Immature natural killer cell (primary cell): ENCODE data around the gene GGCX. TPM values are rescaled to one million over a fixed set of nuclear protein-coding genes. Genes with fewer than 3 reads are reported as not detected.
"Not testable (repeated sequence)": the region's sequence is repeated elsewhere in the genome, so short reads cannot be mapped to it uniquely, and the experiment has no call there.

Experiments
- DNase-seq, 3 donors: peaks; one replicate each; pipeline ENCODE4 v3.0.0; 2022; ENCODE audit warnings: mixed read lengths in 1 of 3
- H3K27ac Mint-ChIP-seq, 6 donors: one replicate each; pipeline ENCODE4 v1.8.0; 2020; ENCODE audit warnings: mixed read lengths in 6 of 6, mild to moderate bottlenecking in 5 of 6, inconsistent platforms in 4 of 6, moderate library complexity in 3 of 6
- H3K27me3 Mint-ChIP-seq, 3 donors: one replicate each; pipeline ENCODE4 v1.8.0; 2020 to 2021; ENCODE audit warnings: low read depth in 3 of 3, mild to moderate bottlenecking in 3 of 3, mixed read lengths in 3 of 3, moderate library complexity in 3 of 3, inconsistent platforms in 1 of 3
- H3K36me3 Mint-ChIP-seq, 3 donors: one replicate each; pipeline ENCODE4 v1.8.0; 2020; ENCODE audit warnings: mixed read lengths in 3 of 3, inconsistent platforms in 2 of 3, mild to moderate bottlenecking in 2 of 3
- H3K4me1 Mint-ChIP-seq, 2 donors: one replicate each; pipeline ENCODE4 v1.8.0; 2020; ENCODE audit warnings: inconsistent platforms in 2 of 2, mild to moderate bottlenecking in 2 of 2, mixed read lengths in 2 of 2, moderate library complexity in 1 of 2
- H3K4me3 Mint-ChIP-seq, 5 donors: one replicate each; pipeline ENCODE4 v1.8.0; 2020; ENCODE audit warnings: mild to moderate bottlenecking in 5 of 5, mixed read lengths in 5 of 5, inconsistent platforms in 3 of 5, moderate library complexity in 3 of 5
- H3K9me3 Mint-ChIP-seq, 6 donors: one replicate each; pipeline ENCODE4 v1.8.0; 2020; ENCODE audit warnings: mild to moderate bottlenecking in 6 of 6, mixed read lengths in 6 of 6, inconsistent platforms in 4 of 6, moderate library complexity in 3 of 6
- polyA plus RNA-seq, 3 donors: library from polyadenylated mRNA; unstranded; fragments of 300-500 nt; fragmentation: Illumina TruSeq; gene quantifications; one replicate each; pipeline ENCODE4 v1.2.3, GENCODE V29; 2021

Gene GGCX
- polyA plus RNA-seq = 10 to 100 TPM; 11.4 to 31.7 (median 21.0) TPM

GRCh38 chr2:85561280-85562212 lies at the start of gene GGCX:
Gene GGCX, minus strand, starts transcription at chr2:85561493. Its CDS starts 65 bp downstream, at chr2:85561428.
- Mint-ChIP-seq H3K36me3 (peaks cover 0 to 7% (median 0%) of the 10 kb centered on the region in 3 donors), H3K27ac (peak within 1 kb of the TSS; percentile 92 to 98 (median 96)), H3K4me3 (peak within 1 kb of the TSS; percentile 95 to 99 (median 95)), H3K4me1 (peaks cover 25 to 26% of the 10 kb centered on the region in 2 donors), H3K27me3 (peaks cover 4 to 6% (median 6%) of the 10 kb centered on the region in 3 donors), H3K9me3 (peaks cover 0 to 1% (median 0%) of the 10 kb centered on the region in 6 donors)
- peak; percentile 84 to 87 (median 86) for DNase-seq

GRCh38 chr2:85607268-85608215 lies 46.2 kb upstream of the GGCX start:
- DNase-seq = no peak
- H3K27ac Mint-ChIP-seq = peak overlapping the region in 3 of 6 donors; percentile 13 to 73 (median 22)

GRCh38 chr2:85606116-85606455 lies 44.8 kb upstream of the GGCX start:
- H3K36me3 Mint-ChIP-seq = peaks cover 0 to 16% (median 0%) of the 10 kb centered on the region in 3 donors
- H3K27ac Mint-ChIP-seq = peak overlapping the region in 1 of 6 donors; percentile 55
- no peak overlapping the region for H3K4me3 Mint-ChIP-seq
- DNase-seq = no peak
- H3K4me1 Mint-ChIP-seq = peaks cover 39 to 65% of the 10 kb centered on the region in 2 donors
- H3K9me3 Mint-ChIP-seq = no peaks in the 10 kb centered on the region
- H3K27me3 Mint-ChIP-seq = peaks cover 0 to 8% (median 5%) of the 10 kb centered on the region in 3 donors

More at GRCh38 chr2:85607268-85608215, 46.2 kb upstream of the GGCX start:
- H3K9me3 Mint-ChIP-seq = no peaks in the 10 kb centered on the region
- H3K4me3 Mint-ChIP-seq = no peak overlapping the region
- peaks cover 0 to 16% (median 0%) of the 10 kb centered on the region in 3 donors for H3K36me3 Mint-ChIP-seq
- H3K4me1 Mint-ChIP-seq = peaks cover 40 to 73% of the 10 kb centered on the region in 2 donors
- H3K27me3 Mint-ChIP-seq = peaks cover 4 to 11% (median 5%) of the 10 kb centered on the region in 3 donors

- peak overlapping the region in 2 of 6 donors; percentile 49 to 55 for H3K27ac Mint-ChIP-seq
Observed at GRCh38 chr2:85605406-85606115, 44.3 kb upstream of the GGCX start.

GRCh38 chr2:85604568-85605339 lies 43.5 kb upstream of the GGCX start:
- H3K27me3 Mint-ChIP-seq = peaks cover 0 to 8% (median 5%) of the 10 kb centered on the region in 3 donors
- peaks cover 32 to 56% of the 10 kb centered on the region in 2 donors for H3K4me1 Mint-ChIP-seq
- H3K36me3 Mint-ChIP-seq = peaks cover 0 to 16% (median 0%) of the 10 kb centered on the region in 3 donors
- DNase-seq = no peak
- peak overlapping the region in 2 of 5 donors; percentile 1 to 9 for H3K4me3 Mint-ChIP-seq
- H3K27ac Mint-ChIP-seq = peak overlapping the region in 1 of 6 donors; percentile 14
- no peaks in the 10 kb centered on the region for H3K9me3 Mint-ChIP-seq

More at GRCh38 chr2:85605406-85606115, 44.3 kb upstream of the GGCX start:
- DNase-seq = no peak
- H3K36me3 Mint-ChIP-seq = peaks cover 0 to 16% (median 0%) of the 10 kb centered on the region in 3 donors
- peaks cover 0 to 8% (median 5%) of the 10 kb centered on the region in 3 donors for H3K27me3 Mint-ChIP-seq
- H3K9me3 Mint-ChIP-seq = no peaks in the 10 kb centered on the region
- peaks cover 37 to 63% of the 10 kb centered on the region in 2 donors for H3K4me1 Mint-ChIP-seq
- H3K4me3 Mint-ChIP-seq = no peak overlapping the region

- Mint-ChIP-seq H3K36me3 (peaks cover 0 to 15% (median 0%) of the 10 kb centered on the region in 3 donors), H3K4me1 (peaks cover 28 to 51% of the 10 kb centered on the region in 2 donors), H3K4me3 (peak overlapping the region in 2 of 5 donors; percentile 41 to 89), H3K27ac (peak overlapping the region in 3 of 6 donors; percentile 39 to 79 (median 50))
- not testable (repeated sequence) for H3K27me3 Mint-ChIP-seq, DNase-seq, H3K9me3 Mint-ChIP-seq
Observed at GRCh38 chr2:85604133-85604444, 42.8 kb upstream of the GGCX start.

- no peaks in the 10 kb centered on the region for H3K9me3 Mint-ChIP-seq
- H3K4me3 Mint-ChIP-seq = peak within 1 kb of the TSS; percentile 87 to 94 (median 90)
- peak within 1 kb of the TSS; percentile 74 to 90 (median 82) for H3K27ac Mint-ChIP-seq
- peaks cover 0 to 2% (median 0%) of the 10 kb centered on the region in 3 donors for H3K36me3 Mint-ChIP-seq
- H3K27me3 Mint-ChIP-seq = peaks cover 0 to 8% (median 5%) of the 10 kb centered on the region in 3 donors
- DNase-seq = peak; percentile 86 to 89 (median 86)
- H3K4me1 Mint-ChIP-seq = peaks cover 24 to 39% of the 10 kb centered on the region in 2 donors
Observed at GRCh38 chr2:85602476-85603234, 41.4 kb upstream of the GGCX start, which contains the start of gene TMEM150A. Gene TMEM150A, minus strand, starts transcription at chr2:85602698. Its CDS starts 750 bp downstream, at chr2:85601948.

GRCh38 chr2:85601771-85602475 lies 40.6 kb upstream of the GGCX start:
- Mint-ChIP-seq H3K9me3 (no peaks in the 10 kb centered on the region), H3K27me3 (peaks cover 0 to 6% (median 5%) of the 10 kb centered on the region in 3 donors), H3K27ac (peak overlapping the region; percentile 34 to 87 (median 76)), H3K4me3 (peak overlapping the region; percentile 80 to 87 (median 85)), H3K4me1 (peaks cover 26 to 40% of the 10 kb centered on the region in 2 donors), H3K36me3 (no peaks in the 10 kb centered on the region)
- no peak for DNase-seq

GRCh38 chr2:85600951-85601770 lies 39.9 kb upstream of the GGCX start:
- Mint-ChIP-seq H3K27me3 (peaks cover 0 to 6% (median 5%) of the 10 kb centered on the region in 3 donors), H3K27ac (peak overlapping the region; percentile 31 to 87 (median 64)), H3K36me3 (no peaks in the 10 kb centered on the region), H3K9me3 (no peaks in the 10 kb centered on the region), H3K4me3 (peak overlapping the region; percentile 80 to 87 (median 85)), H3K4me1 (peaks cover 34 to 48% of the 10 kb centered on the region in 2 donors)
- DNase-seq = no peak

GRCh38 chr2:85600235-85600575 lies 38.9 kb upstream of the GGCX start:
- H3K27me3 Mint-ChIP-seq = peaks cover 0 to 13% (median 9%) of the 10 kb centered on the region in 3 donors
- no peaks in the 10 kb centered on the region for H3K9me3 Mint-ChIP-seq
- H3K36me3 Mint-ChIP-seq = no peaks in the 10 kb centered on the region
- peaks cover 44 to 48% of the 10 kb centered on the region in 2 donors for H3K4me1 Mint-ChIP-seq
- DNase-seq = no peak
- peak overlapping the region in 1 of 6 donors; percentile 64 for H3K27ac Mint-ChIP-seq
- peak overlapping the region in 2 of 5 donors; percentile 80 to 85 for H3K4me3 Mint-ChIP-seq
